GM21381 (cell line): Measurements from ENCODE around the gene TMEM87A.
A peak's percentile ranks its signal among the peaks of the same experiment; 100 is the strongest.
"Not testable (repeated sequence)": the region's sequence is repeated elsewhere in the genome, so short reads cannot be mapped to it uniquely, and the experiment has no call there.

Source experiments
- ATAC-seq: cut with Tn5 transposase; IDR thresholded peaks from one replicate; pipeline ENCODE4 v1.9.1; 2021; ENCODE audit warnings: mild to moderate bottlenecking, moderate library complexity; ENCODE audit not compliant: unreplicated experiment

The TMEM87A gene, protein sequence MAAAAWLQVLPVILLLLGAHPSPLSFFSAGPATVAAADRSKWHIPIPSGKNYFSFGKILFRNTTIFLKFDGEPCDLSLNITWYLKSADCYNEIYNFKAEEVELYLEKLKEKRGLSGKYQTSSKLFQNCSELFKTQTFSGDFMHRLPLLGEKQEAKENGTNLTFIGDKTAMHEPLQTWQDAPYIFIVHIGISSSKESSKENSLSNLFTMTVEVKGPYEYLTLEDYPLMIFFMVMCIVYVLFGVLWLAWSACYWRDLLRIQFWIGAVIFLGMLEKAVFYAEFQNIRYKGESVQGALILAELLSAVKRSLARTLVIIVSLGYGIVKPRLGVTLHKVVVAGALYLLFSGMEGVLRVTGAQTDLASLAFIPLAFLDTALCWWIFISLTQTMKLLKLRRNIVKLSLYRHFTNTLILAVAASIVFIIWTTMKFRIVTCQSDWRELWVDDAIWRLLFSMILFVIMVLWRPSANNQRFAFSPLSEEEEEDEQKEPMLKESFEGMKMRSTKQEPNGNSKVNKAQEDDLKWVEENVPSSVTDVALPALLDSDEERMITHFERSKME

DNA sequence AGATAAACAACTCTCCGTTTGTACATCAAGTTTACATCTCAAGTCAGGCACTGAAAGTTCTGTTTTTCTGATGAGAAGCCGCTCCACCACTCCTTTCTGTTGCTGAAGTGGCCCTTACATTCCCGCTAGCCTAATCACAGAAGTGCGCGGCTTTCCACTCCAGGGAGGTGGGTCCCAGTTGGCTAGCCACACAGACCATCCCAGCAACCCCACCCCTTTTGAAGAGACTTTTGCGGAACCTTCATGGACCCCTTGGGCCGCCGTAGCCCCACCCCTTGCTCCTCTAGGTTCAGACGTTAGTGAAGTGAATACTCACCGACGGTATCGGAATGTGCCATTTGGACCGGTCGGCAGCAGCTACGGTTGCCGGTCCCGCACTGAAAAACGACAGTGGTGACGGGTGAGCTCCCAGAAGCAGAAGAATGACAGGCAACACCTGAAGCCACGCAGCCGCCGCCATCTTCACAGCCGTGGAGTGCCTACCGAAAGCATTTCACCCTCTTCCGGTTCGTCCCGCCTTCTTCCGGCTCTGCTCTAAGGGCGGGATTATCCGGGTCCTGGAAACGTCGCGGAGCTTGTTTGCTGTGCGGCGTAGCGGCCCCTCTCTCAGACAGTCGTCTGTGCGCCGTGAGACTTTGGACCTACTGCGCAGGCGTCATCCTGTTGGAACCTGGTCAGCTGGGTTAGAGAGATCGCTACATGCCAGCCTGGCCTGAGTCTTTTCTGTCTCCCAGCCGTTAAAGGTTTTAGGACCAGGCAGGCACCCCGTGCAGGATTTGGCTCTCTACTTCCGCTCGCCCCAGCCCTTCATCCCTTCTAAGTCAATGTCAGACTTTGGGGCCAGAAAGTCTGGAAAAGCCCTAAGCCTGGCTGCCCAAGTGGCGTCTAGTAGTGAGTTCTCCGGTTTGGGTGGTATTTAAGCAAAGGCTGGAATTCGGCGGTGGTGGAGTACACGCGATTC lies at the start of gene TMEM87A, which contains the start of gene GANC:
TMEM87A (minus strand) TSS at position 495 of the 961 bp plus-strand sequence; CDS start at position 460, 35 bp downstream.
GANC (plus strand) TSS at position 263 of the 961 bp plus-strand sequence. CDS start 1,281 bp downstream, outside the sequence.
- peak; percentile 90 for ATAC-seq

- ATAC-seq, result no peak
These were observed 46.0 kb upstream of the TMEM87A start for GRCh38 chr15:42319206-42319605.

- ATAC-seq, result not testable (repeated sequence)
These were observed 43.1 kb upstream of the TMEM87A start for GRCh38 chr15:42316282-42316805.

DNA sequence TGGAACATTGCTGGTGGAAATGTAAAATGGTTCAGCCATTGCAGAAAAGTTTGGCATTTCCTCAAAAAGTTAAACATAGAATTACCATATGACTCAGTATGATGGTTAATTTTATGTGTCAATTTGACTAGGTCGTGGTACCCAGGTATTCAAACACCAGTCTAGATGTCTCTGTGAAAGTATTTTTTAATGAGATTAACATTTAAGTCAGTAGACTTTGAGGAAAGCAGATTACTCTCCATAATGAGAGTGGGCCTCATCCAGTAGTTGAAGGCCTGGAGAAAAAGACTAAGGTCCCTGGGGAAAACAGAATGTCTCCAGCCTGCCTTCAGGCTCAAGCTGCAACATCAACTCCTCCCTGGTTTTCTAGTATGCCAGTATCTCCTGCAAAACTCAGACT lies 42.3 kb upstream of the TMEM87A start:
- no peak for ATAC-seq

DNA sequence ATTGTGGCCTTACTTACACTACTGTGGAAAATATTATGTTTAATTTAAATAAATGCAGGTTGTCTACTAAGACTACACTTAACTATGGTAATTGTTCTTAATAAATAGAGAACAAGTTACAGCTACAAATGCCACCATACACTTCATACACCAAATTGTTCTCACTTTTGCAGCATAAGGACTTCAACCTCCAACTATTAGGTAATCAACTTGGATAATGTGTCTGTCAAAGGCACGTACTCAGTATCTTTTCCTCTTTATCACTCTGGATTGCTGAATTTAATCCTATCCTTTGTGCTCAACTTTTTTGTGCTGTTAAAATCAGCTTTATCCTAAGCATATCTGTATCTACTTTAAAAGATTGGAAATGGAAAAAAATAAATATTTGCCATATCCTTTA lies 41.6 kb upstream of the TMEM87A start:
- ATAC-seq, result no peak

GRCh38 chr15:42313463-42313862 lies 40.2 kb upstream of the TMEM87A start:
- no peak for ATAC-seq

GRCh38 chr15:42306681-42307080 lies 33.4 kb upstream of the TMEM87A start:
- no peak for ATAC-seq

DNA sequence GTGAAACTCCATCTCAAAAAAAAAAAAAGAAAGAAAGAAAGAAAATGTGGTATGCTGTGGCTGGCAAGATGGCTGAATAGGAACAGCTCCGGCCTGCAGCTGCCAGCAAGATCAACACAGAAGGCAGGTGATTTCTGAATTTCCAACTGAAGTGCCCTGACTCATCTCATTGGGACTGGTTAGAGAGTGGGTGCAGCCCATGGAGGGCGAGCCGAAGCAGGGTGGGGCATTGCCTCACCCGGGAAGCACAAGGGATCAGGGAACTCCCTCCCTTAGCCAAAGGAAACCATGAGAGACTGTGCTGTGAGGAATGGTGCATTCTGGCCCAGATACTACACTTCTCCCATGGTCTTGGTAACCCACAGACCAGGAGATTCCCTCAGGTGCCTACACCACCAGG lies 27.8 kb upstream of the TMEM87A start:
- not testable (repeated sequence) for ATAC-seq

DNA sequence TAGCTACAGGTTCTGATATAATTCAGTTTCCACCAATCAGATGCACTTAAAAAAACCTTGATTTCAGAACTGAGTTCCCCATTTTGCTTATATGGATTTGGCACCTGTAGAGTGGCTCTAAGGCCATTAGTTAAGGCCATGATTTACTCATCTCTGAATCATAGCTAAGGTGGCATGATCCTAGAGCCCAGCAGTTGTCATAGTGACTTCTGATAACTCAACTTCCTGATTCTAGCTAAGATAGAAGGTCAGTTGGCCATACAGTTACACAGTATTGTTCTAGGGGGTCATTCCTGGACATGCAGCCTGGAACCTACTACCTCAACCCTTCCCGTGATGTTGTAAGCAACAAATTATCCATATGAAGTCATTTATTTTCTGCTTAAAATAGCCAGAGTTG lies 15.9 kb upstream of the TMEM87A start:
- no peak for ATAC-seq

- ATAC-seq, result no peak
These were observed 14.7 kb upstream of the TMEM87A start for GRCh38 chr15:42287931-42288330.

DNA sequence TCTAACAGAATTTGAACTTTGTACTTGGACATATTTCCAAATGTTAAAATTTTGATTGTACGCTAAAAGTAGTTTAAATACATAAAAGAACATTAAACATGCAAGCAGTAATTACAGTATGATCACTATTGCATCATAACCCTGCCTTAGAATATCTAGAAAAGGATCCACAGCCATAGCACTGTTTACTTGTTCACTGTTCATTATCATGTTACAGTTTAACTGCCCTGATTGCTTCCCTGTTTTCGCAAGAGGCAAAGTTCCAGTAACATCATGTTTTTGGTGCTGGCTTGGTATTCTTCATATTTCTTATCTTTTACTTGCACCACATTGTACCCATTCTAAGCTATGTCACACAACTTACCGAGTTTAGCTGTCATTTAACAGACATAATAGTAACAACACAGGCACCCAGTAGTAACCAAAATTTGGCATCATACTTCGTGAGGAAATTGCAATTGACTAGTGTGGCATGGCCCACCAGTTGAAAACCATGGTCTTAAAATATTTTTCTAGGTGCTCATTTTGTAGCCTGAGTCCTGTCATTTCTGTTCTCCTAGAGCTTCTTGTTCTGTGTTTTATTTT lies 13.3 kb upstream of the TMEM87A start:
- no peak for ATAC-seq

GRCh38 chr15:42285034-42285433 lies 11.8 kb upstream of the TMEM87A start:
- no peak for ATAC-seq

DNA sequence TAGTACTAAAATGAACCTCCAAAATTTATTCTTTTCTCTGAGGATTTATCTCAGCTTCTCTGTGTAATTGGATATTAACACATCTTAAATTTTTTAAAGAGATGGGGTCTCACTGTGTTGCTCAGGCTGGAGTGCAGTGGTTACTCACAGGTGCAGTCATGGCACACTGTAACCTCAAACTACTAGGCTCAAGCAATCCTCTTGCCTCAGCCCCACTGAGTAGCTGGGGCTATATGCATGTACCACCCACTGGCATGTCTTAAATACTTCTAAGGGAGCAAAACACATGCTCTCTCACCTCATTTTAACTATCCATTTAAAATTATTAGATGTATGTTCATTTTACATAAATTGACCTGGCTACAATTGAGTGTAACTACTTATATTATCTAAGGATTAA lies 11.3 kb upstream of the TMEM87A start:
- no peak for ATAC-seq

- no peak for ATAC-seq
These were observed 10.4 kb upstream of the TMEM87A start for GRCh38 chr15:42283671-42284070.

- ATAC-seq, result no peak
These were observed 9.7 kb upstream of the TMEM87A start for GRCh38 chr15:42282926-42283325.

- ATAC-seq, result no peak
These were observed 9.1 kb upstream of the TMEM87A start for GRCh38 chr15:42282344-42282743.

- no peak for ATAC-seq
These were observed 6.0 kb upstream of the TMEM87A start for GRCh38 chr15:42279234-42279723.

DNA sequence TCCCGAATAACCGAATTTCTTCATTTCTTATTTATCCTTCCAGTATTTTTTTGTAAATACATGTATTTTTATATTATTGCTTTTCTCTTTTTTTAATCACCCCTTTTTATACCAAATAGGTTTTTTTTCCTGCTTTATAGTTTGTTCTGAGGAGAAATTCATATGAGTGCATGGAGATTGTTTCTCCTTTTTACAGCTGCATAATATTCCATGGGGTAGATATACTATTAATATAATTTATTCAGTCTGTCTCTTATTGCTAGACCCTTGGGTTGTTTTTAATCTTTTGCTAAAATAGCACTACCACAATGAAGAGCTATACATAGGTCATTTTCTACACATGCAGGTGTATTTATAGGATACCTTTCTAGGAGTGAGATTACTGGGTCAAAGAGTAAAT lies 3.5 kb upstream of the TMEM87A start:
- ATAC-seq, result no peak

DNA sequence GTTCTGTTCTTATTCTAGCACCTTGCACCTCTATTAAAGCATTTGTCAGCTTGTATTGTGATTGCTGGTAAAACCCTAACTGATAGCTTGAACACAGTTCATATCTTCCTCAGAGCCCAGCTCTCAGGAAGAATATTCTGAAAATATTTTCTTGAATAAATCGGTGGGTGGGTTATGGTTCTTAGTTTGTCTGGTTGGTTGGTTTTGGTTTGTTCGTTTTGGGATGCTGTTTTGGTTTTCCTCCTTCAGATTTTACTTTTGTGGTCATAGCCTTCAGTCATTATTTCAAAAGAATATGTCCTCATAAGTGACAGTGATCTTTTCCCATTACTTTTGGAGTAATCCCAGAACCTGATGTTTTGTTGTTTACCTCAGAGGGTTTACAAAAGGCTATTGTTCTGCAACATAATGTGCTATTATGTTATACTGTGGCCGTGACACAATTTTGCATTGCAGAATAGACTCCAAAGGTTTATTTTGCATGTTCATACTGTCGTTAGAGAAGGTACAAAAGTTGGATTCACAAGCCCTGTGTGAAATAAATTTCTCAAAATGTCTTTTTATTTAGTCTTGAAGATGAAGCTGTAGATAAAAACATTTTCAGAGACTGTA lies 2.7 kb upstream of the TMEM87A start:
- ATAC-seq, result no peak

DNA sequence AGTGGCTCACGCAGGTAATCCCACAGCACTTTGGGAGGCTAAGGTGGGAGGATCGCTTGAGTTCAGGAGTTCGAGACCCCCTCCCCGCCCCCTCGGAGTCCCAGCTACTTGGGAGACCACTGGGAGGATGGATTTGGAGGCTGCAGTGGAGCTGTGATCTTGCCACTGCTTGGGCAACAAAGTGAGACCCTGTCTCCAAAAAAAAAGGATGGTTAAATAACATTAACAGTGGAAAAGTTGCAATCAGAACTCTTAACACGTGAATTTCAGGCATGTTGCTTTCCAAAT lies 1.4 kb upstream of the TMEM87A start:
- no peak for ATAC-seq
